ENCODE data around the gene CFAP61.
"Not testable (repeated sequence)": the region's sequence is repeated elsewhere in the genome, so short reads cannot be mapped to it uniquely, and the experiment has no call there.

CFAP61 gene

DNA sequence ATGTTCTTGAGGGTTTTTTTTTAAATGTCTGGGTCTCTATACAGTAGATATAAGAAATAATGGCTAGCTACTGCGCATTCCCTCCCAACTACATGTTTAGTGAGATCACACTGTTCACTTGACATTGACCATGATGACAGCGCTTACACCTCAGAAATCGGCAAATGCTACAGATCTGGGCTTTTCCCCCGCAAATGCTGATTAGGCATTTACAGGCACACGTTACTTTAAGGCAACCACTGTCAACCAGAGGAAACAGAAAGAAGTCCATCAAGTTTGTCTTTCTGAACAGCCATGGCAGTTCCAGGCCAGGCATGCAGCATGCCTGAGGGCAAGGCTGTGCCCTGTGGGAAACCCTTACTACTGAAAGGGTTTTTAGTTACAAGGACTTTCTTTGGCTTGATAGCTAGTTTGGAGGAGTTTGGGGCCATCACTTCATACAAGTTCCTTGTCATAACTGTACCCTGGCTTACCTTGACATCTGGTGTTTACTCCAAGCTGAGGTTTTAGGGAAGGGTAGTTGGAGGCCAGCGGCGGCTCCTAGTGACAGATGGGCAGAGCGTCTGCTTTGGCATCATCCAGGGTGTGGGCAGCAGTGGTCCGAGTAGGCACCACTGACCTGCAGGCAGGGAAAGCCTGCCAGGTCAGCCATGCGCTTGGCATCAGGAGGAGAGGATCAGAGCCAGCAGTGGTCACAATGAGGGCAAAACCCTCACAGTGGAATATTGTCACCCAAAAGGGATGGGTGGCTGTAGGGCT lies 43.0 kb downstream of the CFAP61 start:
- DNase-seq = no peak

DNA sequence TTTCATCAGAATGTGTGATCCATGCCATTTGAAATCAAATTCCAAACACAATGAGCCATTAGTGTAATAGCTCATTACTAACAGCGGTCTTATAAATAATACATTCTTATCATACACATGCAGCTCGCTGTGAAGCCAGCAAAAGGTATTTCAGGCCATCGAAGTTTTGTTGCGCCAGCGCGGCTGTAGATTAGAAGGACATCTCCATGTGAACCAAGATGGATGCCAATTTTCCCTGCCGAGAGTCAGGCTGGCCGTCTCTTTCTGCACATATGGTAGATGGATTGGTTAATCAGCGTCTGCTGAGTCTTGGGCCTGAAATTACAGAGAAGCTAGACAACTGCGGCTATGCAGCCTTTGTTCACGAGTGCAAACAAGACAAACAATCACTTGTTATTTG lies 44.1 kb downstream of the CFAP61 start:
- no peak for DNase-seq

DNA sequence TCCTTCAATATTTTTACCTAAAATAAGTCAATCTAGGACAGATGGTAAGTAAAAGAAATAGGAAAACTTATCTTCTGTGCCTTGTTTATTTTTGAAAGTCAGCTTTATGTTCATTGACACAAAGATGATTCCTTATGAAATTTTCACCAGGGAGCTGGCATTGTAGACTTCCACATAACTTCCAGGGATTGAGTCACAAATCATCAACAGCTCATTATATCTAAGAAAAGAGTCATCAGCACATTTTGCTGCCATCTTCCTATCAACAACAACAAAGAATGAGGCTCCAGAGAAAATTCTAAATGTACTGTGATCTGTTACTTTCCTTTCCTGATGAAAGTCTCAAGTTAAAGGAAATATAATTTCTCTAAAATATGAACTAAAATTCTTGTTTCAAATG lies 48.5 kb downstream of the CFAP61 start:
- no peak for DNase-seq

DNA sequence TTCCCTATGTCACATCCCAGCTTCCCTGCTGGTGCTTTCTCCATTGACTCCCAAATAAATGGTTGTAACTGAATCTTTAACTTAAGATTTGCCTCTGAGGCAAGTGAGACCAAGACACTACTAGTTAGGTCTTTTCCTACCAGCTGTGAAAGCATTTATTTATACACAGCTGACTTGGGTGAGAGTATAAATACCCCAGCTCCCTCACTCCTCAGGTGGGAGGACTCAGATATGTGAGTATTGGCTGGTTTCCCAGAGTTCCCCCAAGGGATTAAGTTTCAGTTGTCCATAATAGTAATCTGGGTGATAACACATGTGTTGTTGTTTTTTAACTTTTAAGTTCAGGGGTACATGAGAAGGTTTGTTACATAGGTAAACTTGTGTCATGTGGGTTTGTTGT lies 49.8 kb downstream of the CFAP61 start:
- no peak for DNase-seq

DNA sequence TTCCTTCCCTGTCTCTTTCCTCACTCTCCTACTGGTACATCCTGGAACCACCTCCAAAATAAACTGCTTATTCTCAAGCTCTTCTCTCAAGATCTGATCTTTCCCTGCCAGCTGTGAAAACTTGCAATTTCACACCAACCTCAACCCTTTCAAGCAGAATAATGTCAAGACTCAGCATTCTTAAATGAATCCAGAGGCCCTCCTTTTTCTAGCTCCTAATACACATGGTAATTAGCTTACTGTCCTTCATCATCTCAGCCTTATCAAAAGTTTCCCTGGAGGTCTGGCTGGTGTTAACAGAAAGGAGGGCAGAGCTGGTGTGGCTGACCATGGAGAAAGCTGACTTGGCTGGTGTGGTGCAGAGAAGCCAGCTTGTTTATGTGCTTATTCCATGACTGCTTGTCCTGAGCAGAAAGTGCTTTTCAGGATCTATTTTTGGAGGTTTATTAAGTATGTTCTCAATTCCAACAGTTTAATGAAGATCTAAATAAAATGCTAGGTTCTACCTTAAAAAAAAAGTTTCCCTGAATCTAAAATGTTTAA lies 50.5 kb downstream of the CFAP61 start:
- DNase-seq = no peak

DNA sequence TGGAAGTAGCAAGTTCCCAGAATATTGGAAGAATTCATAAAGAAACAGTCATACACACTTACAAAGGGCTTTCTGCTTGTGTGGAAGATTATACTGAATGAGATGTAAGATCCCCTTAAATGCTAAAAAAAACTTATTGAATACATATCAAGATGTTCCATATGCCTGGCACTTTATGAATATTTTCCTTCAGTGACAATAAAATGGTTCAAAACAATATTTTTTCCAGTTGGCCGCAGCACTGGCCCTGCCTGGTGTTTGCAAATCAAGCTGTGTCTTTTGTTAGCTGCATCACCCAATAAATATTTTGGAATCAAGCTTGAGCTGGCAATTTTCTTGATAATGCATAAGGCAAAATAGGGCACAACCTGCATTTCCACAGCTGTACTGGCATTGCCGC lies 51.2 kb downstream of the CFAP61 start:
- DNase-seq = no peak

DNA sequence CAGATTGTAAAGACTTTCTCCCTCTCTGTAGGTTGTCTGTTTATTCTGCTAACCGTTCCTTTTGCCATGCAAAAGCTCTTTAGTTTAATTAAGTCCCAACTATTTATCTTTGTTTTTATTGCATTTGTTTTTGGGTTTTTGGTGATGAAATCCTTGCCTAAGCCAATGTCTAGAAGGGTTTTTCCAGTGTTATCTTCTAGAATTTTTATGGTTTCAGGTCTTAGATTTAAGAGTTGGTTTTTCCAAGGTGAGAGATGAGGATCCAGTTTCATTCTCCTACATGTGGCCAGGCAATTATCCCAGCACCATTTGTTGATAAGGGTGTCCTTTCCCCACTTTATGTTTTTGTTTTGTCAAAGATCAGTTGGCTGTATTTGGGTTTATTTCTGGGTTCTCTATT lies 70.9 kb downstream of the CFAP61 start:
- DNase-seq = not testable (repeated sequence)

DNA sequence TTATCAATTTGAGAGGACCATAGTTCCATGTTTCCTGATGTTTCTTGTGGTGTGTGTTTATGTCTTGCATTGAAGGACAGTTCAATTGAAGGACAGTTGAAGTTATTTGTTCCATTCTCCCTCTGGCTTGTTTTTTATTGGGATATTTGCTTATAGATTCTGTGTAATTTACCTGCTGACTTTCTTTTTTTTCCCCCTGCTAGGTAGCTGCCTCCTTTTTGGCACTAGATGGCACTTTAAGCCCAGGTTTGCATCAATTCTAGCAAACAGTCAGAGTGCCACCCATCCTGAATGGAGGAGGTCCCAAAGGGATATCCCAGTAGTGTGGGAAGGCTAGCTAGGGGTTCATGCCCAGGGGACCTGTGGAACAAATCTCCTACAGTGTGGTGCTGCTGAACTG lies 78.1 kb downstream of the CFAP61 start:
- peak; percentile 1 for DNase-seq

DNA sequence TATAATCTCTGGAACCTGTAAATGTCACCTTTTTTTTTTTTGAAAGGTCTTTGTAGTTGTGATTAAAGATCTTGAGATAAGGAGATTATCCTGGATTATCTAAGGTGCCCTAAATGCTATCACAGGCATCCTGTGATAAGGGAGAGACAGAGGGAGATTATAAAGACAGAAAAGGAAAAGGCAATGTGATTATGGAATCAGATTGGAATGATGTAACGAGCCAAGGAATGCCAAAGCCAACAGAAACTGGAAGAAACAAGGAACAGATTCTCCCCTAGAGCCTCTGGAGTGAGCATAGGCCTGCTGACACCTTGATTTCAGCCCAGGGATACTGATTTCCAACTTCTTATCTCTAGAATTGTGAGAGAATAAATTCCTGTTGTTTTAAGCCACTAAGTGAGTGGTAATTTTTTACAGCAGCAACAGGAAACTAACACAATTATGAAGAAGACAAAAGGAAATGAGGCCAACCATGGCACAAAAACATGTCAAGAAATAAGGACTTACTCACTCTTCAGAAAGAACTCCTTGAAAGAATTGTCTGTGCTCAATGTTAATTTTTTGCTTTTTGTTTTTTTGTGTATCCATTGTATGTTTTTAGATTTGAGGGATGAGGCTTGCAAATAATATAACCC lies 82.7 kb downstream of the CFAP61 start:
- DNase-seq = no peak

DNA sequence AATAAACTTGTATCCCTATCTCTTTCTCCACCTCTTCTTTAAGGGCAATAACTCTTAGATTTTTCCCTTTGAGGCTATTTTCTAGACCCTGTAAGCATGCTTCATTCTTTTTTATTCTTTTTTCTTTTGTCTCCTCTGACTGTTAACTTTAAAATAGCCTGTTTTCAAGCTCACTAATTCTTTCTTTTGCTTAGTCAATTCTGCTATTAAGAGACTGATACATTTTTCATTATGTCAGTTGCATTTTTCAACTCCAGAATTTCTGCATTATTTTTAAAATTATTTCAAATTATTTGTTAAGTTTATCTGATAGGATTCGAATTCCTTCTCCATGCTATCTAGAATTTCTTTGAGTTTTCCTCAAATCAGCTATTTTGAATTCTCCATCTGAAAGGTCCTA lies 84.0 kb downstream of the CFAP61 start:
- no peak for DNase-seq

DNA sequence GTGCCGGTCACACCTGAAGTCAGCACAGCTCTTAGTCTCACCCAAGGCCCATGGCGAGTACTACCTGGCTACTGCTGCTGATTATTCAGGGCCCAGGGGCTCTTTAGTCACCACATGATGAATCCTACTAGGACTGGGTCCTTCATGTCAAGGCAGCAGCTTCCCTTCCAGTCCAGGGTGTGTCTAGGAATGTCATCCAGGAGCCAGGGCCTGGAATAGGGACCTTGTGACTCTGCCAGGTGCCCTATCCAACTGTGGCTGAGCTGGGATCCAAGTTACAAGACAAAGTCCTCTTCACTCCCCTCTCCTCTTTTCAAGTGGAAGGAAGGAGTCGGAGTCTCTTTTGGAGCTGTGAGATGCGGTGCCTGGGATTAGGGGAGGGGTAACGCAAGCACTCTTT lies 85.5 kb downstream of the CFAP61 start:
- no peak for DNase-seq

DNA sequence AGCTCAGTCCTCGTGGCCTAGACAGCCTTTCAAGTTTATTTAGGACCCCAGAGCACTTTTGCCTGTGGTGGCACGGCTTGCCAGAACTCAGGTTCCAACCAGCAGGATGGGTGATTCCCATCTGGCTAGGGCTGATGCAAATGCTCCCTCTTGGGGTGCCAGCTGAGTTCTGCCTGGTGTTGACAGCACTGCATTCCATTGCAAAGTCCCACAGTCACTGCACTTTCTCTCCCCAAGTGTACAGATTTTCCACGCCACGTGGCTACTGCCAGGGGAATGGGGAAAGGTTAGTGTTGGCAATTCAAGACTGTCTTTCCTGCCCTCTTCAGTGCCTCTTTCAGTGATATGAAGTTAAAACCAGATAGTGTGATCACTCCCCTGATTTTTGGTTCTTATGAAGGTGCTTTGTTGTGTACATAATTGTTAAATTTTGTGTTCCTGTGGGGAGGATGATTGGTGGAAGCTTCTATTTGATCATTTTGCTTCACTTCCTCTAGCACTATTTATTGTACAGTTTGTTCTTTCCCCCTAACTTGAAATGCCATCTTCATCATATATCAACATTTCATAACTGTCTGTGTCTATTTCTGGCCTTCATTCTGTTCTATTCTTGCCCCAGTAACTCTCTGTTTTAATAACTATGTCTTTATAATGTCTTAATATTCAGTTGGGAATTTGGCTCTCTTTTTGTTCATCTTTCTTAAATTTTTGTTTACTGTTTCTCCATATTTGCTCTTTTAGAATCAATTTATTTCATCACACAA lies 86.2 kb downstream of the CFAP61 start:
- no peak for DNase-seq

DNA sequence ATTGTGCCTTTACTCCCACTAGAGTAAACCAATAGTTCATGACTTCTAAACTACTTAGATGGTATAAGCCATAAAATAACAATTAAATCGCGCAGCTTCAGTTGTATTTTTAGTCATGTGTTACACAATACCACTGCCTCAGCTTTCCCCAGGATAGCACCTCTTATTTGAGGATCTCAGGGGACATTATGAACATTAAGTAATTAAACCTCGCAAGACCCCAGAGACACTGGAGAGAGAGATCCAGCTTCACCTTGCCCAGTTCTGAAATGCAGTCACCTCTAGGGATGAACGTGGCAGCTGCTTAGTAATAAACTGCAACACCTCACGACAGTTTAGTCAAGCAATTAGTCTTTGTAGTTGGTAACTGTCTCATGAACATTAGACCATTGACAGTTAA lies 87.1 kb downstream of the CFAP61 start:
- DNase-seq = no peak

DNA sequence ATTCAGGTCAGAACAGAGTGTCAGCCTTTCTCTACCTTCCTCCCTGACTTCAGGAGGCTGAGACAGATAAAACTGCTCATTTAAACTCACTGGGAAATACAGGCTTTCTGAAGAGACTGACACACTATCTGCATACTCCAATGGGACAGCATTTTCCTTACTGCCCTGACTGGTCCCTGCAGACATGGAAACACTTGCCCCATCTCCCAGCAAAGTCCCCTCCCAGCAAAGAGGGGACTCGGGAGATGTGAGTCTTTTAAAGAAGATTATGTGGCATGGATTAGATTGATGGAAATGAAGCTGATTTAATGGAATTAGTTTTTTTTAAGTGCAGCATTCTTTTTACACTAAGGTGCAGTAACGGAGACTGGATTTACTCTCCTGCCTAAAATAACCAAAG lies 90.8 kb downstream of the CFAP61 start:
- DNase-seq = no peak

DNA sequence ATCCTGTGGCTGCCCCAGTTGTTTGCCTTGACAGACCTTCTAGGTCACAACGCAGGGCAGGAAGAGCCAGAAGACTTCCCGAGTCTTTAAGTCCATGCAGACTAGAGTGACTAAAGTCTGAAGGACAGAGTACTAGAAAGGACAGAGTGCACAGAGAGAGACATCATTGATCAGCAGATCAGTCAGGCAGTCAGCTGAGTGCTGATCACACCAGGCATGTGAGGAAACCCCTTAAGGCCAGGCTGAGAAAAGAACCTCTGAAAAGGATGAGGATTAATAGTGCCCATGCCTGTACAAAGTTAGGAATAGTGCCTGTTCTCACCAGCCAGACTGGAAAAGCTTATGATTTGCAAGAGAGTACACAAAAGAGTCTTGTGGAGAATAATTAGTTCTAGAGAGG lies 91.3 kb downstream of the CFAP61 start:
- DNase-seq = no peak

DNA sequence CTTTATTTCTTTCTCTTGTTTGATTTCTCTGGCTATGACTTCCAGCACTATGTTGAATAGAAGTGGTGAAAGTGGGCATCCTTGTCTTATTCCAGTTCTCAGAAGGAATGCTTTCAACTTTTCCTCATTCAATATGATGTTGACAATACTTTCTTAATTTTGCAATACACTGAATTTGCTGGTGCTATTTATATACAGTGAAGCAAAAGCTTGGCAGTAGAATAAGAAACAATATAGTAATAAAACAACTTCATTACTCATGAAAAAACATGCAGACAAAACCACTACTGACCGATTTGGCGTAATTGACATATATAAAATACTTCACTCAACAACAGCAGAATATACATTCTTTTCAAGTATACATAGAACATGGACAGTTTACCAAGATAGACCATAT lies 96.4 kb downstream of the CFAP61 start:
- DNase-seq = no peak

DNA sequence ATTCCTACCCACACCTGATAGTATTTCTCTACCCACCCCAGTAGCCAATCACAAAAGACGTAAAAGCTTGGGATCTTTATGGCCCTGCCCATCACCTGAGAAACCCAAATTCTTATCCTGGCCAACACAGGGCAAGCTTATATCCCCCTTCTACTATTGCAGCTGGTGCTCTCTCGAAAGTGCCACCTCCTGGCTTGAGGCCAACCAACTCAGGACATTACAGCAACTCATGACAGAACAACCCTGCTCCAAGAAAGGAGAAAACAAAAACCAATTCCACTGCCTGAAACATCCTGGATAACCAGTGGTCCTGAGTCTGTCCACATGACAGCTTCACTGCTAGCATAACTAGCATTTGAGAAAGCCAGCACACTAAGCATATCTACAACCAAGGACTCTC lies 97.9 kb downstream of the CFAP61 start:
- no peak for DNase-seq

DNA sequence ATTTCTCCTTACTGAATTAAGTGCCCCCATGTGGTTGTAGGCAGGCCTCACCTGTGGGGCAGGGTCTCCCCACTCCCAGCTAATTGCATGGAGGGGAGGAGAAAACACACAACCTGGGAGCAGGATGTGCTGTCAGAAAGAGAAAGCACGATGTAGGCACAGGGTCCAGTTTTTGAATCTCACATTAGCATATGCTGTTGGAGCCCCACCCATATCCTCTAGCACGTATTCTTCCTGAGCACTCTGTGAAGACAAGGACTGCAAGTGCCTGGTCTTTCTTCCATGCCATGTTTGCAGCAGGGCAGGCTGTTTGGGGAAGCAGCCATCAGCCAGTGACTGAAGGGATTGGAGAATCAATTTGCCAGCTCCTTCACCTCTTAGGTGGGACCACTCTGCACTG lies 108.2 kb downstream of the CFAP61 start:
- DNase-seq = no peak

DNA sequence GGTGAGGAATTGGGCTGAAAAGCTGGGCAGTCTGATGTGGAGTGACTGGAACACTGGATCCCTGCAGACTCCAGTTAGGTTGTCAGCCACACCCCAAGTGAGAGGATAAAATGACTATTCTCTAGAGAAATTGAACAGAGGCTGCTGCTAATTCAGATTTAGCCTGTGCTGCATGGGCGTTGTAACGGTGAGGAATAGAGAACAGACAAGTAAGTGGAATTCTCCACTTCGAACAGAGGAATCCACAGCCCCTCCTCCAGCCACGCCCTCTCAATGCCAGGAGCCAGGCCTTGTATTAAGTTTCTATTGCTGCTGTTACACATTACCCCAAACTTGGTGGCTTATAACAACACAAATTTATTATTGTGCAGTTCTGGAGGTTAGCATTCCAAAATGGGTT lies 109.3 kb downstream of the CFAP61 start:
- no peak for DNase-seq

DNA sequence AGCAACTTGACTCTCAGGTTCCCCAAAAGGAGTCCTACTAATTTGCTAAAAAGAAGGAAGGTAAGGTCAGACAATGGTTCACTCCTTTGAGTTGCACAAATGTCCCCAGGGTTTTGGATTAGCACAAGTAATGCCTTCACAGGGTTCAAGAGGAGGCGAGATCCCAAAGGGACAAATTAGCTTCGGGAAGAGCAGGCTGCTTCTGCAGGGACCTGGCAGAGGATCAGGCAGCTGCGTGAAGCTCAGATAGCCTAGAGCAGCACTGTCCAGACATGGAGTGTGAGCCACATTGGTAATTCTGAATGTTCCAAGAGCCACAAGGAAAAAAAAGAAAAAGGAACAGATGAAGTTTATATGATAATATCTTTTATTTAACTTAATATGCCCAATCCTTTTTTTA lies 115.4 kb downstream of the CFAP61 start:
- DNase-seq = no peak

DNA sequence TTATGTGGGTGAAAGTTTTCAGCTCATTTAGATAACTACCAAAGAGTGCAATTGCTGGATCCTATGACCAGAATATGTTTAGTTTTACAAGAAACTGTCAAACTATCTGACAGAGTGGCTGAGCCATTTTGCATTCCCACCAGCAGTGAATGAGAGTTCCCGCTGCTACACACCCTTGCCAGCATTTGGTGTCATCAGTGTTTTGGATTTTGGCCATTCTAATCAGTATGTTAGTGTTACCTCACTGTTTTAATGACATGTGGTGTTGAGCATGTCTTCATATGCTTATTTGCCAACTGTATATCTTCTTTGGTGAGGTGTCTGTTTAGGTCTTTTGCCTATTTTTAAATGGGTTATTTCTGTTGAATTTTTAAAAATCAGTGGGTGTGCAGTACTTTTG lies 120.9 kb downstream of the CFAP61 start:
- no peak for DNase-seq

DNA sequence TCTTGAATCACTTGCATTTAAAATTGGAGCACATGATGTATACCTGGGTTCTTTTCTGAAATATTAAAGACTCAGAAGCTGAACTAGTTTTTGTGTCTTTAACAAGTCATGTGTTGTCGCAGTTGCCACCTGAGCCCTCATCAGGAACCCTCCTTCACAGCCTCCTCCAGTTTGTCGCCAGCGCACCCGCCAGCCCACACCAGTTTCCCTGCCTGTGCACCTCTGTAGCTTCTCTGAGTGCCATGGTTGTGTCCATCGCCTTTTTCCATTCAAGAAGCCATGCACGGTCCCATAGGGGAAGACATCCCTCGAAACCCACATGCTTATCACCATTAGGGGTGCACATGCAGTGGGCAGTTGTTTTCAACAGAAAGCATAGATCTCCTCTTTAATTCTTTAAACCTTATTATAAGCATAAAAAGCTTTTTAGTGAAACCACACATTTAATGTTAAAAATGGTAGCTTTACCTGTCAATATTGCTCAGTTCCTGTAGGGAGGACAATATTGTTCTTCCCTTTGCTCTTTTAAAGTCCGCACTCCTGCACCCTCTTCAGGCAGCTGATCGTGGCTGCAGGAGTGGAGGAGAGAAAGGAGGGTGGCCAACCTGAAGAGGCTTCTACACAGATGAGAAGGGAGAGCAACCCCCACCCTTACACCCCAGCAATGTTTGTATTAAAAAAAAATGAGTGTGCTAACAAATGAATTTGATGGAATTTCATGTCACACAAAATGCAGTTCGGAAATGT lies 121.9 kb downstream of the CFAP61 start:
- no peak for DNase-seq

DNA sequence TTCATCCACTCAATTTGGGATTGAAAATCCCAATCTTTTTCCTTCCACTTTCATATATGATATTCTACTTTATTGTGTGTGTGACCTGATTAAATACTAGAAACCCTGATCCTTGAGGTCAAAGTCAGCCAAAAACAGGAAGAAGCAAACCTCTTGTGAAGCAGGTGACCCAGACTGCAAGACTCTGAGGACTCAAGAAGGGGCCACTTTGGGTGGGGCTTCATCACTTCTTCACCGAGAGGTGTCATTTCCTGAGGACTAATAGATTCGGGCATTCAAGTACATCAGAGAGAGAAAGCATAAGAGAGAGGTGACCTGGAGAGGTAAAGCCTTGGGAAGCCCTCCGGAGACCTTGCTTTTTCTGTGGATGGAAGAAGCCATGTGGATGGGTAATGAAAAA lies 129.0 kb downstream of the CFAP61 start:
- no peak for DNase-seq
